ENCODE results near the gene GABRB1. TPM values are rescaled to one million over a fixed set of nuclear protein-coding genes. Genes with fewer than 3 reads are reported as not detected.

The GABRB1 gene
- total RNA-seq, 2 experiments from 2014 or later, result not detected

DNA sequence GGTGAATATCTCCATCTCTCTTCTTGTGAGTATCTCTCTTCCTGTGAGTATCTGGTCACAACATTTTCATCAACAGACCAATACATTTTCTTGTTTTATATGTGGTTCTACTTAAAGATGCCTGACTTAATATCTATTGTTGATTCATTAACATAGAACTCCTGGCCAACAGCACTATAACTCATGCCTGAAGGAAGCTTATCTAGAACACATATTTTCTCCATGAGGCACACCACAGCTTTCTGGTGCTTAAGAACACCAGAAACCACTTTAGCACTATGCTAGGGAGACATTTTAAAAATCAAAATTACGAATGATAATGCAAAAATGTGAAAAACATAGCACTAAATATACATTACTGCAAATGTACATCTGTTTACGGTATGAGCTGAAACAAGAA, 190.4 kb downstream of the GABRB1 start:
- CTCF ChIA-PET, result no interaction called here
- H3K4me1 Mint-ChIP-seq (ENCODE audit: low read depth), result no peaks in the 10 kb centered on the region
- H3K9me3 Mint-ChIP-seq, result no peaks in the 10 kb centered on the region
- ATAC-seq (no peak), DNase-seq (no peak)
- H3K36me3 Mint-ChIP-seq (ENCODE audit: low read depth), result no peaks in the 10 kb centered on the region
- intact Hi-C loops (cut with micrococcal nuclease), result no loop called here
- POLR2A ChIA-PET, result no interaction called here
- TF ChIP-seq CTCF (IDR thresholded peaks at IDR 0.05), result no peak
- no peak overlapping the region for H3K27ac Mint-ChIP-seq
- H3K27me3 Mint-ChIP-seq, result peaks cover 3% of the 10 kb centered on the region
- H3K4me3 Mint-ChIP-seq, result no peak overlapping the region

GRCh38 chr4:47222276-47222675, 190.9 kb downstream of the GABRB1 start:
- ATAC-seq (no peak), DNase-seq (no peak)
- intact Hi-C loops (cut with micrococcal nuclease), result no loop called here
- Mint-ChIP-seq H3K4me1 (ENCODE audit: low read depth) (no peaks in the 10 kb centered on the region), H3K9me3 (no peaks in the 10 kb centered on the region), H3K4me3 (no peak overlapping the region), H3K36me3 (ENCODE audit: low read depth) (no peaks in the 10 kb centered on the region), H3K27ac (no peak overlapping the region), H3K27me3 (peaks cover 3% of the 10 kb centered on the region)
- TF ChIP-seq CTCF (IDR thresholded peaks at IDR 0.05), result no peak
- CTCF ChIA-PET, result no interaction called here
- POLR2A ChIA-PET, result no interaction called here

GRCh38 chr4:47224361-47224760, 193.0 kb downstream of the GABRB1 start:
- intact Hi-C loops (cut with micrococcal nuclease), result no loop called here
- no peak overlapping the region for H3K4me3 Mint-ChIP-seq
- no peaks in the 10 kb centered on the region for H3K4me1 Mint-ChIP-seq (ENCODE audit: low read depth)
- POLR2A ChIA-PET, result no interaction called here
- peaks cover 3% of the 10 kb centered on the region for H3K27me3 Mint-ChIP-seq
- H3K9me3 Mint-ChIP-seq, result no peaks in the 10 kb centered on the region
- TF ChIP-seq CTCF (IDR thresholded peaks at IDR 0.05), result no peak
- CTCF ChIA-PET, result no interaction called here
- ATAC-seq (no peak), DNase-seq (no peak)
- no peaks in the 10 kb centered on the region for H3K36me3 Mint-ChIP-seq (ENCODE audit: low read depth)
- no peak overlapping the region for H3K27ac Mint-ChIP-seq

DNA sequence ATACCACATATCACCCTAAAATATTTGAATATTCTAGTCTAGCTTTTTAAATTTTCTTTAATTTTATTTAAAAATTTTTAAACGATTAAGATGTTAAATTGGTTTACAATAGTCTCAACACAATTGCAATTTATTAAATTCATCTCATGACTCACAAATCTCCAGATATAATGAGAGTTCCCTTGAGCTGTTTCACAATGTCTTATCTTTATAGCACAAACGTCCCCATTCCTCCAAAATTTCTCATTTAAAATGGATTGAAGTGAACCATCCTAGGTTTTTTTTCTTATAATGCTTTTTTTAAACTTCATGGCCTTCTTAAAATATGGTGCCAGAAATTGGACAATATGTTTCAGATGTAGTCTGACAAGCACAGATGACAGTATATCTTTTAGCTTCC, 204.4 kb downstream of the GABRB1 start:
- no peak for ATAC-seq

GRCh38 chr4:47238667-47239066, 207.3 kb downstream of the GABRB1 start:
- DNase-seq, result no peak
- ChIA-PET POLR2A (no interaction called here), CTCF (no interaction called here)
- Mint-ChIP-seq H3K36me3 (ENCODE audit: low read depth) (no peaks in the 10 kb centered on the region), H3K4me3 (no peak overlapping the region), H3K4me1 (ENCODE audit: low read depth) (no peaks in the 10 kb centered on the region), H3K9me3 (no peaks in the 10 kb centered on the region), H3K27me3 (peaks cover 1% of the 10 kb centered on the region), H3K27ac (no peak overlapping the region)
- intact Hi-C loops (cut with micrococcal nuclease), result no loop called here
- no peak for TF ChIP-seq CTCF (IDR thresholded peaks at IDR 0.05)
- ATAC-seq, result no peak

More for the DNA sequence above, 204.4 kb downstream of the GABRB1 start:
- H3K27ac Mint-ChIP-seq, result no peak overlapping the region
- H3K9me3 Mint-ChIP-seq, result no peaks in the 10 kb centered on the region
- DNase-seq, result no peak
- H3K4me3 Mint-ChIP-seq, result no peak overlapping the region
- no peaks in the 10 kb centered on the region for H3K36me3 Mint-ChIP-seq (ENCODE audit: low read depth)
- TF ChIP-seq CTCF (IDR thresholded peaks at IDR 0.05), result no peak
- ChIA-PET POLR2A (no interaction called here), CTCF (no interaction called here)
- intact Hi-C loops (cut with micrococcal nuclease), result no loop called here
- peaks cover 1% of the 10 kb centered on the region for H3K27me3 Mint-ChIP-seq
- no peaks in the 10 kb centered on the region for H3K4me1 Mint-ChIP-seq (ENCODE audit: low read depth)
